H9 (cell line): ENCODE measurements around the gene FHIT. TPM values are rescaled to one million over a fixed set of nuclear protein-coding genes. Genes with fewer than 3 reads are reported as not detected.

Experiments
- DNase-seq: peaks from one replicate; pipeline ENCODE4 v3.0.0-alpha.2; 2017
- H2AFZ ChIP-seq: one replicate; pipeline ENCODE4 v1.6.1; 2013; ENCODE audit warnings: mild to moderate bottlenecking, low read length, control low read depth, moderate library complexity
- H2AK5ac ChIP-seq: 2 replicates; pipeline ENCODE4 v1.6.1; 2013; ENCODE audit warnings: low read length, control low read depth, mixed read lengths; ENCODE audit not compliant: insufficient read length
- H2BK120ac ChIP-seq: one replicate; pipeline ENCODE4 v1.6.1; 2013; ENCODE audit warnings: low read depth, mild to moderate bottlenecking, low read length, control low read depth, inconsistent platforms; ENCODE audit not compliant: poor library complexity, severe bottlenecking
- H2BK12ac ChIP-seq: 2 replicates; pipeline ENCODE4 v1.6.1; 2013; ENCODE audit warnings: low read length, control low read depth, mixed read lengths, low read depth; ENCODE audit not compliant: insufficient read length
- H2BK15ac ChIP-seq: 2 replicates; pipeline ENCODE4 v1.6.1; 2013; ENCODE audit warnings: low read depth, low read length, control low read depth
- H2BK20ac ChIP-seq: one replicate; pipeline ENCODE4 v1.6.1; 2013; ENCODE audit warnings: low read depth, mild to moderate bottlenecking, low read length, control low read depth, inconsistent platforms; ENCODE audit not compliant: poor library complexity, severe bottlenecking
- H2BK5ac ChIP-seq: 2 replicates; pipeline ENCODE4 v1.6.1; 2013; ENCODE audit warnings: low read length, control low read depth, mixed read lengths; ENCODE audit not compliant: insufficient read length
- H3K14ac ChIP-seq: 2 replicates; pipeline ENCODE4 v1.6.1; 2013; ENCODE audit warnings: low read length, control low read depth; ENCODE audit not compliant: insufficient read depth
- H3K18ac ChIP-seq: 2 replicates; pipeline ENCODE4 v1.6.1; 2013; ENCODE audit warnings: low read depth, mild to moderate bottlenecking, mixed read lengths, low read length, control low read depth; ENCODE audit not compliant: insufficient read length
- H3K23ac ChIP-seq: 2 replicates; pipeline ENCODE4 v1.6.1; 2013; ENCODE audit warnings: low read length, control low read depth, mixed read lengths, low read depth; ENCODE audit not compliant: insufficient read length
- H3K23me2 ChIP-seq: 2 replicates; pipeline ENCODE4 v1.6.1; 2013; ENCODE audit warnings: low read depth, mild to moderate bottlenecking, mixed read lengths, low read length, control low read depth; ENCODE audit not compliant: insufficient read length, poor library complexity, severe bottlenecking
- H3K27ac ChIP-seq: 2 replicates; pipeline ENCODE4 v1.5.1; 2013; ENCODE audit warnings: low read length, control low read depth, mixed read lengths, low read depth; ENCODE audit not compliant: insufficient read length
- H3K27me3 ChIP-seq: 2 replicates; pipeline ENCODE4 v1.6.1; 2013; ENCODE audit warnings: low read length, control low read depth, inconsistent platforms; ENCODE audit not compliant: insufficient read depth
- H3K4ac ChIP-seq: 2 replicates; pipeline ENCODE4 v1.6.1; 2013; ENCODE audit warnings: low read depth, mild to moderate bottlenecking, control low read depth, inconsistent platforms, low read length, moderate library complexity
- H3K4me1 ChIP-seq: 2 replicates; pipeline ENCODE4 v1.6.1; 2013; ENCODE audit warnings: low read length, control low read depth, inconsistent platforms; ENCODE audit not compliant: insufficient read depth
- H3K4me2 ChIP-seq: 2 replicates; pipeline ENCODE4 v1.6.1; 2013; ENCODE audit warnings: low read length, control low read depth, mixed read lengths; ENCODE audit not compliant: insufficient read length, insufficient read depth
- H3K56ac ChIP-seq: 2 replicates; pipeline ENCODE4 v1.6.1; 2013; ENCODE audit warnings: low read depth, mild to moderate bottlenecking, mixed read lengths, low read length, control low read depth; ENCODE audit not compliant: insufficient read length
- H3K79me1 ChIP-seq: 2 replicates; pipeline ENCODE4 v1.6.1; 2013; ENCODE audit warnings: low read depth, mild to moderate bottlenecking, moderate library complexity, low read length, control low read depth, inconsistent platforms; ENCODE audit not compliant: insufficient read depth, poor library complexity, severe bottlenecking
- H3K79me2 ChIP-seq: 2 replicates; pipeline ENCODE4 v1.6.1; 2013; ENCODE audit warnings: low read length, control low read depth, inconsistent platforms; ENCODE audit not compliant: insufficient read depth
- H3K9ac ChIP-seq: 2 replicates; pipeline ENCODE4 v1.6.1; 2013; ENCODE audit warnings: low read length, control low read depth, mixed read lengths; ENCODE audit not compliant: insufficient read length; ENCODE audit errors: extremely low read depth
- H3K9me3 ChIP-seq: one replicate; pipeline ENCODE4 v1.6.1; 2013; ENCODE audit warnings: low read depth, low read length, inconsistent platforms; ENCODE audit not compliant: control insufficient read depth
- H3T11ph ChIP-seq: one replicate; pipeline ENCODE4 v1.6.1; 2013; ENCODE audit warnings: mild to moderate bottlenecking, low read length, control low read depth, inconsistent platforms
- H4K20me1 ChIP-seq: one replicate; pipeline ENCODE4 v1.6.1; 2013; ENCODE audit not compliant: control insufficient read depth, insufficient read length, insufficient read depth
- H4K5ac ChIP-seq: 2 replicates; pipeline ENCODE4 v1.6.1; 2013; ENCODE audit warnings: low read depth, mild to moderate bottlenecking, mixed read lengths, low read length, control low read depth; ENCODE audit not compliant: insufficient read length
- H4K8ac ChIP-seq: replicated peaks from 2 replicates; pipeline ENCODE4 v1.6.1; 2013; ENCODE audit warnings: low read length, control low read depth, mixed read lengths, low read depth; ENCODE audit not compliant: insufficient read length
- H4K91ac ChIP-seq: 2 replicates; pipeline ENCODE4 v1.6.1; 2013; ENCODE audit warnings: low read depth, mild to moderate bottlenecking, moderate library complexity, mixed read lengths, low read length, control low read depth; ENCODE audit not compliant: insufficient read length
- H3K27ac Mint-ChIP-seq, 3 experiments: 2 replicates in 2 of 3; 3 replicates in 1 of 3; pipeline ENCODE4 v1.8.0; 2020 to 2021; ENCODE audit warnings: mixed read lengths in 3 of 3, mild to moderate bottlenecking in 1 of 3, moderate library complexity in 1 of 3
- H3K27me3 Mint-ChIP-seq: 2 replicates; pipeline ENCODE4 v1.8.0; 2021; ENCODE audit warnings: low read depth, mild to moderate bottlenecking, moderate library complexity, mixed read lengths
- H3K36me3 Mint-ChIP-seq, 3 experiments: 2 replicates in 2 of 3; 3 replicates in 1 of 3; pipeline ENCODE4 v1.8.0; 2020 to 2021; ENCODE audit warnings: low read depth in 3 of 3, mixed read lengths in 3 of 3; ENCODE audit not compliant: insufficient read depth in 1 of 3
- H3K4me1 Mint-ChIP-seq, 2 experiments: 2 replicates each; pipeline ENCODE4 v1.8.0; 2020; ENCODE audit warnings: mixed read lengths in 2 of 2
- H3K4me3 Mint-ChIP-seq, 2 experiments: 2 replicates in 1 of 2; 3 replicates in 1 of 2; pipeline ENCODE4 v1.8.0; 2020 to 2021; ENCODE audit warnings: mild to moderate bottlenecking in 2 of 2, mixed read lengths in 2 of 2, moderate library complexity in 1 of 2
- H3K9me3 Mint-ChIP-seq, 2 experiments: 2 replicates in 1 of 2; 3 replicates in 1 of 2; pipeline ENCODE4 v1.8.0; 2020; ENCODE audit warnings: mild to moderate bottlenecking in 2 of 2, mixed read lengths in 2 of 2, moderate library complexity in 1 of 2
- CTCF ChIP-seq: fragments of 200-600 bp; sonication (generic); conservative IDR thresholded peaks from 3 replicates; pipeline ENCODE4 v1.8.0; 2021; ENCODE audit warnings: antibody characterized with exemption, mild to moderate bottlenecking
- WGBS: extraction: QIAGEN DNeasy Blood & Tissue Kit; methylation state at CpG from one replicate; pipeline ENCODE4 v1.1.7; 2013; ENCODE audit warnings: missing lambda C conversion rate, low lambda C conversion rate, mixed read lengths; ENCODE audit not compliant: insufficient read length; ENCODE audit errors: extremely low coverage; 5-methylcytosine and 5-hydroxymethylcytosine counted together
- total RNA-seq: library from RNA; stranded (reverse); gene quantifications from 2 replicates; pipeline ENCODE4 v1.2.1, GENCODE V29; 2021

FHIT gene
- total RNA-seq, 1 experiment from 2014 or later = 3.0 TPM

- H2BK15ac ChIP-seq = no peak overlapping the region
- no peak overlapping the region for H2BK20ac ChIP-seq
- no peak overlapping the region for H2AK5ac ChIP-seq
- H3K56ac ChIP-seq = no peak overlapping the region
- no peak overlapping the region for H2BK12ac ChIP-seq
- no peak overlapping the region for H3K18ac ChIP-seq
- H3K79me1 ChIP-seq = no peaks in the 10 kb centered on the region
- no peaks in the 10 kb centered on the region for H3K27me3 Mint-ChIP-seq
- no peaks in the 10 kb centered on the region for H4K20me1 ChIP-seq
- H3K9me3 ChIP-seq = no peaks in the 10 kb centered on the region
- no peak overlapping the region for H3K27ac ChIP-seq
- no peak overlapping the region for H3K14ac ChIP-seq
- no peak overlapping the region for H4K91ac ChIP-seq
- H3K4me3 Mint-ChIP-seq = no peak overlapping the region
- TF ChIP-seq CTCF = no peak
- H3K79me2 ChIP-seq = no peaks in the 10 kb centered on the region
- peaks cover 6 to 7% of the 10 kb centered on the region in 2 experiments for H3K4me1 Mint-ChIP-seq
- no peak overlapping the region for H3K9ac ChIP-seq
- H3K23me2 ChIP-seq = no peaks in the 10 kb centered on the region
- H2AFZ ChIP-seq = no peak overlapping the region
- WGBS = no CpG with 5 or more reads among the region's 4 CpGs
- H3K4me1 ChIP-seq = no peaks in the 10 kb centered on the region
- DNase-seq = no peak
- H2BK120ac ChIP-seq = no peak overlapping the region
- no peak overlapping the region for H4K5ac ChIP-seq
- no peaks in the 10 kb centered on the region for H3K27me3 ChIP-seq
- H2BK5ac ChIP-seq = no peak overlapping the region
- no peak overlapping the region for H3K4me2 ChIP-seq
- H3K23ac ChIP-seq = no peak overlapping the region
- no peak overlapping the region for H4K8ac ChIP-seq
- H3K4ac ChIP-seq = no peak overlapping the region
- no peak overlapping the region for H3T11ph ChIP-seq
- peaks cover 0 to 5% of the 10 kb centered on the region in 2 experiments; a peak in 1 of 5 replicates for H3K9me3 Mint-ChIP-seq
- no peak overlapping the region for H3K27ac Mint-ChIP-seq
- no peaks in the 10 kb centered on the region for H3K36me3 Mint-ChIP-seq
Measured at GRCh38 chr3:61184956-61185355, 66.3 kb downstream of the FHIT start.
